ENCODE measurements around the gene ADAM8. TPM values are rescaled to one million over a fixed set of nuclear protein-coding genes. Genes with fewer than 3 reads are reported as not detected.

The ADAM8 gene
- total and polyA plus RNA-seq, 2 of the 4 experiments (the other 2 are of a cell fraction) = under 0.01 to 0.74 TPM

DNA sequence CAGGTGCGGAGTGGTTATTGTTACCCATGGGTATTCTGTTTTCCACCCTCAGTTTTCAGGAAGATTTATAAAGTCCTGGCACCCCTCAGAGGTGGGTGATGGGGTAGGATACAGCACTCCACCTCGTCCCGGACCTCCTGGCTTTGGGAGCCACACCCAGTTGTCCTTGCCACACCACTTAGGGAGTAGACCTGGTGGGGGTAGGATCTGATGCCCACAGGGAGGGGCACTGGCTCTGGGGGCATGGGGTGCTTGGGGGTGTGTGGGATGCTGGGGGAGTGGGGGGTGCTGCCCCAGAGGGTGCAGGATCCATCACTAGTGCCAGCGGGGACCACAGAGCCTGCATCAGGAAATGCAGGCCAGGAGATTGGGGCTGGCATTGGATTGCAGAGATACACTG is 36.5 kb upstream of the ADAM8 start:
- ChIA-PET POLR2A (ENCODE audit: unreplicated experiment) (no interaction called here), CTCF (interaction anchor here (0.9 kb wide), 1 partner anchor 16 kb away, joined by 3 read pairs; no protein-coding TSS in a partner anchor)
- Histone ChIP-seq H3K9me3 (ENCODE audit: control insufficient read depth, insufficient read depth, low read length) (no peaks in the 10 kb centered on the region), H3K9me1 (ENCODE audit: insufficient read depth, low read length) (peaks cover 6% of the 10 kb centered on the region; the same call in 1 of the 2 replicates), H3K18ac (ENCODE audit: low read depth, low read length) (no peak overlapping the region), H3K4me1 (ENCODE audit: control insufficient read depth, insufficient read depth, low read length) (peaks cover 3% of the 10 kb centered on the region; the same call in 1 of the 2 replicates), H3K23ac (ENCODE audit: low read depth, low read length) (no peak overlapping the region), H2BK5ac (ENCODE audit: low read depth, low read length, poor library complexity, severe bottlenecking) (no peak overlapping the region), H4K20me1 (ENCODE audit: insufficient read depth, low read length) (peaks cover 7% of the 10 kb centered on the region), H3K4ac (ENCODE audit: low read depth, low read length) (no peak overlapping the region), H2BK120ac (ENCODE audit: low read depth, low read length) (no peak overlapping the region), H3K36me3 (ENCODE audit: control insufficient read depth, insufficient read depth, low read length) (peaks cover 14% of the 10 kb centered on the region; the same call in 1 of the 2 replicates), H3K9ac (ENCODE audit: low read depth, low read length) (no peak overlapping the region), H2AFZ (replicated peaks; ENCODE audit: low read length, poor library complexity) (no peak overlapping the region), H3K27ac (ENCODE audit: insufficient read depth, low read length) (no peak overlapping the region), H2AK5ac (ENCODE audit: low read depth, low read length) (no peak overlapping the region), H2BK15ac (ENCODE audit: low read depth, low read length) (no peak overlapping the region), H4K91ac (ENCODE audit: insufficient read depth, low read depth, low read length) (no peak overlapping the region), H4K8ac (ENCODE audit: low read depth in 2 of 2, low read length in 2 of 2) (no peak overlapping the region), H3K14ac (replicated peaks; ENCODE audit: low read depth, low read length) (no peak overlapping the region), H3K4me3 (ENCODE audit: insufficient read depth, low read depth, low read length) (no peak overlapping the region), H4K5ac (ENCODE audit: low read depth, low read length) (no peak overlapping the region), H3K27me3 (ENCODE audit: control insufficient read depth, insufficient read depth, low read length) (no peaks in the 10 kb centered on the region), H2BK20ac (ENCODE audit: low read depth, low read length) (no peak overlapping the region), H3K56ac (ENCODE audit: extremely low read depth, insufficient read depth, low read length) (no peak overlapping the region), H2AK9ac (replicated peaks; ENCODE audit: low read depth, low read length, poor library complexity) (no peak overlapping the region), H3K79me1 (ENCODE audit: low read depth in 1 of 2, low read length in 2 of 2) (peaks cover 7 to 11% of the 10 kb centered on the region in 2 experiments), H3K4me2 (ENCODE audit: low read depth, low read length) (no peak overlapping the region)
- in situ Hi-C loops (cut with MboI; ENCODE audit: low sequenced_read_pairs) (no loop called here), intact Hi-C loops (cut with micrococcal nuclease) (no loop called here), dilution Hi-C loops (cut with HindIII; ENCODE audit: low sequenced_read_pairs, unreplicated experiment) (no loop called here)
- no TSS peak for BruUV-seq (replicated peaks)
- no CpG with 5 or more reads among the region's 4 CpGs for WGBS, 2 experiments (ENCODE audit: extremely low coverage in 2 of 2, insufficient read length in 1 of 2)
- ATAC-seq (ENCODE audit: low read depth) (no peak), DNase-seq (no peak)
- TF ChIP-seq SMC3 (IDR thresholded peaks at IDR 0.05; ENCODE audit: low read depth, low read length) = no peak
- TF ChIP-seq RFX5 (IDR thresholded peaks at IDR 0.05; ENCODE audit: low read depth, low read length) = no peak
- TF ChIP-seq RCOR1 (IDR thresholded peaks at IDR 0.05; ENCODE audit: insufficient replicate concordance, low read length) = no peak
- no peak for TF ChIP-seq FOS (IDR thresholded peaks at IDR 0.05; ENCODE audit: low read depth, low read length)
- no peak for TF ChIP-seq BHLHE40 (IDR thresholded peaks at IDR 0.05; ENCODE audit: low read depth, low read length)
- TF ChIP-seq MXI1 (IDR thresholded peaks at IDR 0.05; ENCODE audit: borderline replicate concordance, low read depth, low read length) = no peak
- TF ChIP-seq MAFK (IDR thresholded peaks at IDR 0.05; ENCODE audit: low read depth, low read length) = no peak
- TF ChIP-seq MAZ (IDR thresholded peaks at IDR 0.05; ENCODE audit: borderline replicate concordance, low read depth, low read length) = no peak
- TF ChIP-seq, protein P1, sequence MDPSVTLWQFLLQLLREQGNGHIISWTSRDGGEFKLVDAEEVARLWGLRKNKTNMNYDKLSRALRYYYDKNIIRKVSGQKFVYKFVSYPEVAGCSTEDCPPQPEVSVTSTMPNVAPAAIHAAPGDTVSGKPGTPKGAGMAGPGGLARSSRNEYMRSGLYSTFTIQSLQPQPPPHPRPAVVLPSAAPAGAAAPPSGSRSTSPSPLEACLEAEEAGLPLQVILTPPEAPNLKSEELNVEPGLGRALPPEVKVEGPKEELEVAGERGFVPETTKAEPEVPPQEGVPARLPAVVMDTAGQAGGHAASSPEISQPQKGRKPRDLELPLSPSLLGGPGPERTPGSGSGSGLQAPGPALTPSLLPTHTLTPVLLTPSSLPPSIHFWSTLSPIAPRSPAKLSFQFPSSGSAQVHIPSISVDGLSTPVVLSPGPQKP (IDR thresholded peaks at IDR 0.05; ENCODE audit: borderline replicate concordance, low read depth, low read length) = no peak
- no peak for TF ChIP-seq CEBPB (IDR thresholded peaks at IDR 0.05; ENCODE audit: low read depth, low read length)
- TF ChIP-seq, protein P2, sequence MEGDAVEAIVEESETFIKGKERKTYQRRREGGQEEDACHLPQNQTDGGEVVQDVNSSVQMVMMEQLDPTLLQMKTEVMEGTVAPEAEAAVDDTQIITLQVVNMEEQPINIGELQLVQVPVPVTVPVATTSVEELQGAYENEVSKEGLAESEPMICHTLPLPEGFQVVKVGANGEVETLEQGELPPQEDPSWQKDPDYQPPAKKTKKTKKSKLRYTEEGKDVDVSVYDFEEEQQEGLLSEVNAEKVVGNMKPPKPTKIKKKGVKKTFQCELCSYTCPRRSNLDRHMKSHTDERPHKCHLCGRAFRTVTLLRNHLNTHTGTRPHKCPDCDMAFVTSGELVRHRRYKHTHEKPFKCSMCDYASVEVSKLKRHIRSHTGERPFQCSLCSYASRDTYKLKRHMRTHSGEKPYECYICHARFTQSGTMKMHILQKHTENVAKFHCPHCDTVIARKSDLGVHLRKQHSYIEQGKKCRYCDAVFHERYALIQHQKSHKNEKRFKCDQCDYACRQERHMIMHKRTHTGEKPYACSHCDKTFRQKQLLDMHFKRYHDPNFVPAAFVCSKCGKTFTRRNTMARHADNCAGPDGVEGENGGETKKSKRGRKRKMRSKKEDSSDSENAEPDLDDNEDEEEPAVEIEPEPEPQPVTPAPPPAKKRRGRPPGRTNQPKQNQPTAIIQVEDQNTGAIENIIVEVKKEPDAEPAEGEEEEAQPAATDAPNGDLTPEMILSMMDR (conservative IDR thresholded peaks at IDR 0.05; ENCODE audit: low read depth, low read length) = no peak
- TF ChIP-seq CHD1 (IDR thresholded peaks at IDR 0.05; ENCODE audit: low read depth, low read length) = no peak
- no peak for TF ChIP-seq POLR2A (IDR thresholded peaks at IDR 0.05; ENCODE audit: low read depth, low read length)
- TF ChIP-seq RAD21 (IDR thresholded peaks at IDR 0.05; ENCODE audit: low read length) = no peak
- no peak for TF ChIP-seq NFE2L2 (IDR thresholded peaks at IDR 0.05; ENCODE audit: low read depth, low read length)
- TF ChIP-seq, protein P3, sequence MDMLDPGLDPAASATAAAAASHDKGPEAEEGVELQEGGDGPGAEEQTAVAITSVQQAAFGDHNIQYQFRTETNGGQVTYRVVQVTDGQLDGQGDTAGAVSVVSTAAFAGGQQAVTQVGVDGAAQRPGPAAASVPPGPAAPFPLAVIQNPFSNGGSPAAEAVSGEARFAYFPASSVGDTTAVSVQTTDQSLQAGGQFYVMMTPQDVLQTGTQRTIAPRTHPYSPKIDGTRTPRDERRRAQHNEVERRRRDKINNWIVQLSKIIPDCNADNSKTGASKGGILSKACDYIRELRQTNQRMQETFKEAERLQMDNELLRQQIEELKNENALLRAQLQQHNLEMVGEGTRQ (IDR thresholded peaks at IDR 0.05; ENCODE audit: low read depth, low read length) = no peak
